DND-41 (cell line): Measurements from ENCODE around the gene ZNF649.

ENCODE experiments used
- ATAC-seq: fragments of 200-7000 bp; cut with Tn5 transposase; 3 replicates; pipeline ENCODE4 v1.9.1; 2021; ENCODE audit warnings: low read depth; ENCODE audit not compliant: insufficient read depth
- DNase-seq: peaks from one replicate; pipeline ENCODE4 v3.0.0-alpha.2; 2020
- H2AFZ ChIP-seq: 2 replicates; pipeline ENCODE4 v1.6.0; 2012; ENCODE audit warnings: low read depth, low read length
- H3K27ac ChIP-seq: 2 replicates; pipeline ENCODE4 v1.5.1; 2012; ENCODE audit warnings: low read length, inconsistent platforms
- H3K27me3 ChIP-seq: fragments of 200-600 bp; sonication (generic); 2 replicates; pipeline ENCODE4 v1.6.0; 2012; ENCODE audit warnings: low read length, mild to moderate bottlenecking, inconsistent platforms; ENCODE audit not compliant: insufficient read depth, poor library complexity
- H3K36me3 ChIP-seq: 2 replicates; pipeline ENCODE4 v1.5.1; 2012; ENCODE audit warnings: low read length, inconsistent platforms; ENCODE audit not compliant: insufficient read depth
- H3K4me1 ChIP-seq: 2 replicates; pipeline ENCODE4 v1.5.1; 2012; ENCODE audit warnings: mild to moderate bottlenecking, low read length; ENCODE audit not compliant: insufficient read depth
- H3K4me2 ChIP-seq: 2 replicates; pipeline ENCODE4 v1.6.0; 2012; ENCODE audit warnings: mild to moderate bottlenecking, moderate library complexity, low read length, inconsistent platforms; ENCODE audit not compliant: insufficient read depth
- H3K4me3 ChIP-seq, 2 experiments: fragments of 200-600 bp in 1 of 2; shearing (Covaris generic) in 1 of 2; 2 replicates each; pipeline ENCODE4 v1.5.1; 2012 to 2016; ENCODE audit warnings: inconsistent platforms in 2 of 2, low read length in 2 of 2, mild to moderate bottlenecking in 2 of 2, low read depth in 1 of 2, moderate library complexity in 1 of 2
- H3K79me2 ChIP-seq: 2 replicates; pipeline ENCODE4 v1.6.0; 2012; ENCODE audit warnings: low read length, inconsistent platforms; ENCODE audit not compliant: insufficient read depth
- H3K9ac ChIP-seq: 2 replicates; pipeline ENCODE4 v1.6.0; 2012; ENCODE audit warnings: low read depth, mild to moderate bottlenecking, inconsistent platforms, low read length, moderate library complexity
- H3K9me3 ChIP-seq: 2 replicates; pipeline ENCODE4 v1.5.1; 2012; ENCODE audit warnings: low read length, moderate library complexity, mild to moderate bottlenecking, inconsistent platforms; ENCODE audit not compliant: insufficient read depth, severe bottlenecking
- H4K20me1 ChIP-seq: 2 replicates; pipeline ENCODE4 v1.6.0; 2012; ENCODE audit warnings: low read length; ENCODE audit not compliant: insufficient read depth
- EZH2 ChIP-seq: IDR thresholded peaks from 3 replicates; pipeline ENCODE4 v1.6.1; 2012; ENCODE audit warnings: borderline replicate concordance, low read depth, mild to moderate bottlenecking, moderate library complexity, low read length, inconsistent platforms; ENCODE audit not compliant: severe bottlenecking
- TF ChIP-seq, protein P1 (sequence below): IDR thresholded peaks from 2 replicates; pipeline ENCODE4 v1.5.1; 2012; ENCODE audit warnings: borderline replicate concordance, low read length, moderate library complexity, mild to moderate bottlenecking; ENCODE audit not compliant: poor library complexity, severe bottlenecking; ENCODE audit errors: extremely low read depth

ZNF649 gene

GRCh38 chr19:51927859-51928258 is 23.0 kb upstream of the ZNF649 start:
- TF ChIP-seq EZH2, result no peak
- TF ChIP-seq, protein P1, sequence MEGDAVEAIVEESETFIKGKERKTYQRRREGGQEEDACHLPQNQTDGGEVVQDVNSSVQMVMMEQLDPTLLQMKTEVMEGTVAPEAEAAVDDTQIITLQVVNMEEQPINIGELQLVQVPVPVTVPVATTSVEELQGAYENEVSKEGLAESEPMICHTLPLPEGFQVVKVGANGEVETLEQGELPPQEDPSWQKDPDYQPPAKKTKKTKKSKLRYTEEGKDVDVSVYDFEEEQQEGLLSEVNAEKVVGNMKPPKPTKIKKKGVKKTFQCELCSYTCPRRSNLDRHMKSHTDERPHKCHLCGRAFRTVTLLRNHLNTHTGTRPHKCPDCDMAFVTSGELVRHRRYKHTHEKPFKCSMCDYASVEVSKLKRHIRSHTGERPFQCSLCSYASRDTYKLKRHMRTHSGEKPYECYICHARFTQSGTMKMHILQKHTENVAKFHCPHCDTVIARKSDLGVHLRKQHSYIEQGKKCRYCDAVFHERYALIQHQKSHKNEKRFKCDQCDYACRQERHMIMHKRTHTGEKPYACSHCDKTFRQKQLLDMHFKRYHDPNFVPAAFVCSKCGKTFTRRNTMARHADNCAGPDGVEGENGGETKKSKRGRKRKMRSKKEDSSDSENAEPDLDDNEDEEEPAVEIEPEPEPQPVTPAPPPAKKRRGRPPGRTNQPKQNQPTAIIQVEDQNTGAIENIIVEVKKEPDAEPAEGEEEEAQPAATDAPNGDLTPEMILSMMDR, result no peak
- Histone ChIP-seq H3K9me3 (peaks cover 29% of the 10 kb centered on the region), H3K36me3 (peaks cover 38% of the 10 kb centered on the region), H3K4me2 (peak overlapping the region; percentile 82), H3K4me3 (peak overlapping the region; percentile 85 to 91), H2AFZ (peak overlapping the region; percentile 99), H3K27me3 (no peaks in the 10 kb centered on the region), H4K20me1 (no peaks in the 10 kb centered on the region), H3K27ac (peak overlapping the region; percentile 96), H3K9ac (peak overlapping the region; percentile 81), H3K4me1 (peaks cover 21% of the 10 kb centered on the region), H3K79me2 (peaks cover 23% of the 10 kb centered on the region)
- DNase-seq, result no peak
- ATAC-seq, result no peak

- H3K4me2 ChIP-seq, result peak within 1 kb of the TSS; percentile 82
- DNase-seq, result peak; percentile 90
- ATAC-seq, result peak; percentile 93
- peaks cover 34% of the 10 kb centered on the region for H3K9me3 ChIP-seq
- TF ChIP-seq EZH2, result no peak
- TF ChIP-seq, protein P1, result peak; percentile 21
- H3K79me2 ChIP-seq, result peaks cover 21% of the 10 kb centered on the region
- H4K20me1 ChIP-seq, result no peaks in the 10 kb centered on the region
- no peaks in the 10 kb centered on the region for H3K27me3 ChIP-seq
- H3K27ac ChIP-seq, result peak within 1 kb of the TSS; percentile 96
- peaks cover 30% of the 10 kb centered on the region for H3K36me3 ChIP-seq
- H3K9ac ChIP-seq, result peak within 1 kb of the TSS; percentile 81
- peak within 1 kb of the TSS; percentile 99 for H2AFZ ChIP-seq
- H3K4me3 ChIP-seq, result peak within 1 kb of the TSS; percentile 85 to 91
- peaks cover 21% of the 10 kb centered on the region for H3K4me1 ChIP-seq
Observed at GRCh38 chr19:51926784-51927741, 22.2 kb upstream of the ZNF649 start, which contains the start of gene ZNF613. Gene ZNF613, plus strand, starts transcription at chr19:51927472. Its CDS starts 8,749 bp downstream, at chr19:51936221.

DNA sequence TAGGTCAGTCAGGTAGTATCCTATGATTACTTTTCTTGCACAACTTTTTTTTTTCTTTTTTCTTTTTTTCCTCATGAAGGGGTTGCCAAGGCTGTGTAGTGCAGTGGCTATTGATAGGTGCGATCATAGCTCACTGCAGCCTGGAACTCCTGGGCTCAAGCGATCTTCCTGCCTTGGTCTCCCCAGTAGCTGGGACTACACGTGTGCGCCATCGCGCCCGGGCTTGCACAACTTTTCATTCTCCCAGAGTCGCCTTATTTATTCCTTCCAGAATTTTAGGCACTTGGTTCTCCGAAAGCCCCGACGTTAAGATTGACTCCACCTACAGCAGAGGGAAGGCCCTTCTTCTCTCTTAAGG is 21.6 kb upstream of the ZNF649 start:
- peak overlapping the region; percentile 96 for H3K27ac ChIP-seq

More for the DNA sequence above, 21.6 kb upstream of the ZNF649 start:
- Histone ChIP-seq H3K27me3 (no peaks in the 10 kb centered on the region), H4K20me1 (no peaks in the 10 kb centered on the region), H3K4me2 (peak overlapping the region; percentile 82), H3K9ac (peak overlapping the region; percentile 81), H3K4me3 (peak overlapping the region; percentile 85 to 91; a peak in 3 of 4 replicates), H2AFZ (peak overlapping the region; percentile 99), H3K4me1 (peaks cover 21% of the 10 kb centered on the region), H3K9me3 (peaks cover 36% of the 10 kb centered on the region), H3K79me2 (peaks cover 21% of the 10 kb centered on the region), H3K36me3 (peaks cover 23% of the 10 kb centered on the region)
- DNase-seq (no peak), ATAC-seq (no peak)
- TF ChIP-seq, protein P1, result no peak
- no peak for TF ChIP-seq EZH2
